K562 (cell line): ENCODE measurements around the gene HSF2BP. TPM values are rescaled to one million over a fixed set of nuclear protein-coding genes. Genes with fewer than 3 reads are reported as not detected.

Experiments
- ATAC-seq: fragments of 200-7000 bp; cut with Tn5 transposase; 3 replicates; pipeline ENCODE4 v1.9.1; 2020; ENCODE audit warnings: moderate library complexity
- BruUV-seq: library from RNA; stranded (reverse); fragments of 400-500 nt; replicated peaks from 2 replicates; lab custom pipeline; 2021; lab: Mats Ljungman, UMichigan
- CTCF ChIA-PET: fragments of 300-600 bp; formaldehyde crosslinking; extraction: SDS; loops from one replicate; lab custom pipeline; 2021; ENCODE audit warnings: low intra/inter-chr PET ratio; lab: Yijun Ruan, JAX
- POLR2A ChIA-PET: fragments of 300-600, 350-650 bp; sonication (Branson Sonifier 250); formaldehyde crosslinking; extraction: SDS; loops from one replicate; lab custom pipeline; 2021; ENCODE audit warnings: antibody characterized with exemption, inconsistent platforms; lab: Yijun Ruan, JAX
- DNase-seq, 4 experiments: peaks; one replicate each; pipeline versions ENCODE4 v3.0.0 to v3.0.0-alpha.2; 2011 to 2018; ENCODE audit warnings: low spot score in 3 of 4, mixed read lengths in 3 of 4; ENCODE audit errors: extremely low read depth in 1 of 4
- FAIRE-seq: peaks from 2 replicates; lab custom pipeline; 2011; peaks lifted over from hg19 to GRCh38; lab: Jason Lieb, UNC
- H2AFZ ChIP-seq: 2 replicates; pipeline ENCODE4 v1.6.0; 2011; ENCODE audit warnings: low read depth, low read length, control low read depth, inconsistent platforms
- H3K27ac ChIP-seq: fragments of 200-600 bp; 3 replicates; pipeline ENCODE4 v1.8.0; 2011; ENCODE audit warnings: low read depth, mild to moderate bottlenecking, control low read depth, inconsistent platforms, low read length, moderate library complexity, mixed read lengths; ENCODE audit errors: extremely low read depth
- H3K27me3 ChIP-seq, 2 experiments: fragments of 300-600 bp in 1 of 2; 2 replicates in 1 of 2; 3 replicates in 1 of 2; pipeline versions ENCODE4 v1.6.0 to v1.8.0; 2011; ENCODE audit warnings: inconsistent platforms in 2 of 2, low read length in 2 of 2, mild to moderate bottlenecking in 1 of 2, mixed read lengths in 1 of 2, moderate library complexity in 1 of 2; ENCODE audit not compliant: control insufficient read depth in 2 of 2, insufficient read depth in 2 of 2
- H3K36me3 ChIP-seq: fragments of 300-600 bp; 3 replicates; pipeline ENCODE4 v1.8.0; 2011; ENCODE audit warnings: mild to moderate bottlenecking, low read length, inconsistent platforms; ENCODE audit not compliant: control insufficient read depth, insufficient read depth
- H3K4me1 ChIP-seq, 2 experiments: fragments of 200-600 bp in 1 of 2; replicated peaks in 1 of 2; 2 replicates in 1 of 2; 3 replicates in 1 of 2; pipeline versions ENCODE4 v1.5.1 to v1.8.0; 2011; ENCODE audit warnings: inconsistent platforms in 2 of 2, low read length in 2 of 2, mild to moderate bottlenecking in 1 of 2, mixed read lengths in 1 of 2, moderate library complexity in 1 of 2; ENCODE audit not compliant: control insufficient read depth in 2 of 2, insufficient read depth in 2 of 2
- H3K4me2 ChIP-seq: 2 replicates; pipeline ENCODE4 v1.6.1; 2011; ENCODE audit warnings: low read length, control low read depth, inconsistent platforms, mixed read lengths; ENCODE audit not compliant: insufficient read depth
- H3K4me3 ChIP-seq: fragments of 200-600 bp; sonication (generic), shearing (Covaris generic); 2 replicates; pipeline ENCODE4 v1.5.1; 2016; ENCODE audit warnings: control low read depth, inconsistent platforms
- H3K79me2 ChIP-seq: fragments of 200-600 bp; 3 replicates; pipeline ENCODE4 v1.8.0; 2011; ENCODE audit warnings: low read length, inconsistent platforms; ENCODE audit not compliant: control insufficient read depth, insufficient read depth
- H3K9ac ChIP-seq, 2 experiments: 2 replicates each; pipeline versions ENCODE4 v1.6.0 to v1.6.1; 2011; ENCODE audit warnings: low read depth in 2 of 2, low read length in 2 of 2, control low read depth in 1 of 2, inconsistent platforms in 1 of 2, mild to moderate bottlenecking in 1 of 2, mixed read lengths in 1 of 2; ENCODE audit not compliant: insufficient read depth in 1 of 2
- H3K9me1 ChIP-seq: one replicate; pipeline ENCODE4 v1.6.0; 2011; ENCODE audit warnings: inconsistent platforms, mild to moderate bottlenecking, low read length, moderate library complexity; ENCODE audit not compliant: control insufficient read depth, insufficient read depth
- H3K9me3 ChIP-seq: replicated peaks from 2 replicates; pipeline ENCODE4 v1.5.1; 2011; ENCODE audit warnings: low read depth, low read length, inconsistent platforms; ENCODE audit not compliant: control insufficient read depth, insufficient read depth
- H4K20me1 ChIP-seq: replicated peaks from 2 replicates; pipeline ENCODE4 v1.6.1; 2011; ENCODE audit warnings: low read length, inconsistent platforms, mixed read lengths; ENCODE audit not compliant: control insufficient read depth, insufficient read depth
- ASH1L ChIP-seq: fragments of 450-650 bp; IDR thresholded peaks from 2 replicates; pipeline ENCODE4 v1.6.1; 2018; ENCODE audit warnings: borderline replicate concordance, mild to moderate bottlenecking, low read depth; ENCODE audit not compliant: partially characterized antibody
- CC2D1A ChIP-seq: fragments of 450-650 bp; IDR thresholded peaks from 2 replicates; pipeline ENCODE4 v1.6.1; 2017; ENCODE audit warnings: mild to moderate bottlenecking
- GTF2E2 ChIP-seq: fragments of 200-800 bp; sonication (Bioruptor generic); IDR thresholded peaks from 2 replicates; pipeline ENCODE4 v1.6.1; 2016; ENCODE audit warnings: missing genetic modification characterization, missing compliant biosample characterization
- HDAC2 ChIP-seq: fragments of 450-650 bp; IDR thresholded peaks from 2 replicates; pipeline ENCODE4 v1.6.1; 2016; ENCODE audit warnings: mild to moderate bottlenecking
- MEF2D ChIP-seq: conservative IDR thresholded peaks from 2 replicates; pipeline ENCODE4 v1.6.1; 2016; ENCODE audit warnings: low read depth, missing genetic modification characterization, missing compliant biosample characterization
- NFRKB ChIP-seq: fragments of 450-650 bp; IDR thresholded peaks from 2 replicates; pipeline ENCODE4 v1.6.1; 2016; ENCODE audit warnings: low read depth
- RBM39 ChIP-seq: fragments of 200-400 bp; formaldehyde crosslinking; optimal IDR thresholded peaks from 2 replicates; pipeline ENCODE3; 2018; ENCODE audit warnings: low read depth, low read length
- RERE ChIP-seq: sonication (generic); formaldehyde crosslinking; IDR thresholded peaks from 2 replicates; pipeline ENCODE4 v1.8.0; 2023; ENCODE audit warnings: missing genetic modification reagents, mild to moderate bottlenecking, borderline replicate concordance
- RHOXF2B ChIP-seq: fragments of 250-450 bp; sonication (Bioruptor Pico); conservative IDR thresholded peaks from 2 replicates; pipeline ENCODE4 v1.5.1; 2021
- SAFB ChIP-seq: fragments of 200-400 bp; formaldehyde crosslinking; IDR thresholded peaks from 2 replicates; pipeline ENCODE4 v1.6.1; 2017; ENCODE audit warnings: low read depth, low read length, borderline replicate concordance
- TAF9B ChIP-seq: fragments of 450-650 bp; IDR thresholded peaks from 2 replicates; pipeline ENCODE4 v1.6.1; 2018; ENCODE audit warnings: mild to moderate bottlenecking; ENCODE audit not compliant: partially characterized antibody
- ZC3H4 ChIP-seq: sonication (generic); formaldehyde crosslinking; IDR thresholded peaks from 2 replicates; pipeline ENCODE4 v1.9.0; 2021; ENCODE audit warnings: missing genetic modification reagents, borderline replicate concordance
- ZKSCAN8 ChIP-seq: fragments of 200-800 bp; sonication (Bioruptor generic); IDR thresholded peaks from 2 replicates; pipeline ENCODE4 v1.6.1; 2016; ENCODE audit warnings: missing genetic modification characterization, missing compliant biosample characterization
- ZNF175 ChIP-seq: fragments of 200-800 bp; sonication (Bioruptor generic); IDR thresholded peaks from 2 replicates; pipeline ENCODE4 v1.6.1; 2016; ENCODE audit warnings: low read depth, mild to moderate bottlenecking, missing genetic modification characterization, missing compliant biosample characterization
- ZNF197 ChIP-seq: fragments of 200-800 bp; sonication (Bioruptor generic); IDR thresholded peaks from 2 replicates; pipeline ENCODE4 v1.6.1; 2016; ENCODE audit warnings: low read depth, missing genetic modification characterization, missing compliant biosample characterization
- ZNF830 ChIP-seq: fragments of 250-450 bp; sonication (Bioruptor Pico); IDR thresholded peaks from 2 replicates; pipeline ENCODE4 v1.5.0; 2021; ENCODE audit warnings: mild to moderate bottlenecking
- WGBS: fragments of 100-300 bp; shearing (Covaris generic); methylation state at CpG from one replicate; pipeline ENCODE4 v1.1.6; 2016; ENCODE audit warnings: low coverage, mixed read lengths; ENCODE audit not compliant: insufficient coverage; ENCODE audit errors: missing lambda C conversion rate; 5-methylcytosine and 5-hydroxymethylcytosine counted together
- in situ Hi-C: fragments of 300-500 bp; cut with MboI; formaldehyde crosslinking; loops from 4 replicates; pipeline ENCODE4 v1.15.0; 2018; ENCODE audit warnings: inconsistent platforms, mixed read lengths
- intact Hi-C: fragments of 100-400 bp; cut with micrococcal nuclease; formaldehyde crosslinking; loops from 2 replicates; pipeline ENCODE4 v1.14.2; 2022
- polyA plus RNA-seq, 8 experiments: library from polyadenylated mRNA; depleted of rRNA in 4 of 8; stranded (reverse) in 5 of 8; unstranded in 3 of 8; fragments of >200 nt; fragmentation: Nextera tagmentation in 2 of 8; fragmentation: Illumina TruSeq in 1 of 8; extraction: Ambion mirVana in 2 of 8; extraction: Trizol in 1 of 8; gene quantifications; 2 replicates each; pipeline versions ENCODE4 v1.2.1 to v1.2.3, GENCODE V29; 2011 to 2014; ENCODE audit warnings: inconsistent platforms in 1 of 8, missing spikeins in 1 of 8
- total RNA-seq, 7 experiments: library from RNA; depleted of rRNA in 6 of 7; stranded (reverse); fragments of >200 nt in 6 of 7; fragmentation: Illumina TruSeq in 2 of 7; extraction: Trizol in 2 of 7; gene quantifications; 2 replicates each; pipeline versions ENCODE4 v1.2.1 to v1.2.3, GENCODE V29; 2011 to 2021; ENCODE audit warnings: low replicate concordance in 1 of 7
- TF ChIP-seq, protein P1 (sequence below), 2 experiments: fragments of 450-650 bp in 1 of 2; sonication (generic) in 1 of 2; formaldehyde crosslinking; conservative IDR thresholded peaks; 2 replicates each; pipeline versions ENCODE4 v1.4.0 to v1.8.1; 2020 to 2022; ENCODE audit warnings: mild to moderate bottlenecking in 1 of 2, missing genetic modification reagents in 1 of 2

The HSF2BP gene
- total and polyA plus RNA-seq, 9 of the 15 experiments (the other 6 are each of a cell fraction or from before 2014, with no cell fraction given), result 0.04 to 0.57 (median 0.20) TPM; not detected in 2

- no TSS peak for BruUV-seq
- intact Hi-C loops, result loop anchor here (5.0 kb wide), 1 partner anchor 724 kb away; no protein-coding TSS in a partner anchor
- TF ChIP-seq RERE (no peak), ZNF830 (CRISPR knock-in tag) (no peak), ZNF197 (CRISPR knock-in tag) (no peak), ASH1L (no peak), RHOXF2B (CRISPR knock-in tag) (no peak), SAFB (no peak), ZC3H4 (no peak), TAF9B (no peak), HDAC2 (peak; percentile 53; the same call in 1 of the 2 replicates), ZNF175 (no peak), NFRKB (no peak), CC2D1A (peak; percentile 79), MEF2D (no peak), GTF2E2 (tag) (no peak), RBM39 (no peak), ZKSCAN8 (CRISPR knock-in tag) (peak; percentile 97)
- TF ChIP-seq, protein P1, sequence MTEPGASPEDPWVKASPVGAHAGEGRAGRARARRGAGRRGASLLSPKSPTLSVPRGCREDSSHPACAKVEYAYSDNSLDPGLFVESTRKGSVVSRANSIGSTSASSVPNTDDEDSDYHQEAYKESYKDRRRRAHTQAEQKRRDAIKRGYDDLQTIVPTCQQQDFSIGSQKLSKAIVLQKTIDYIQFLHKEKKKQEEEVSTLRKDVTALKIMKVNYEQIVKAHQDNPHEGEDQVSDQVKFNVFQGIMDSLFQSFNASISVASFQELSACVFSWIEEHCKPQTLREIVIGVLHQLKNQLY (CRISPR knock-in tag; conservative IDR thresholded peaks at IDR 0.05), result no peak
Measured at GRCh38 chr21:43646550-43647260, 12.6 kb downstream of the HSF2BP start.

More at GRCh38 chr21:43646550-43647260, 12.6 kb downstream of the HSF2BP start:
- peak; percentile 93 to 96 (median 95) for DNase-seq
- POLR2A ChIA-PET, result interaction anchor here (1.2 kb wide), 1 partner anchor 368 kb away, joined by 3 read pairs; no protein-coding TSS in a partner anchor
- H3K9me1 ChIP-seq, result no peaks in the 10 kb centered on the region
- in situ Hi-C loops, result loop anchor here (25.0 kb wide), 1 partner anchor 484 kb away; the partner anchor contains the start of gene CRYAA
- CTCF ChIA-PET, result interaction anchor here (0.5 to 0.7 kb wide), 4 partner anchors 291 to 1107 kb away, joined by 3 read pairs; no protein-coding TSS in a partner anchor
- H2AFZ ChIP-seq, result no peak overlapping the region
- H4K20me1 ChIP-seq, result no peaks in the 10 kb centered on the region
- no peak overlapping the region for H3K27ac ChIP-seq
- H3K9me3 ChIP-seq, result no peaks in the 10 kb centered on the region
- no peak overlapping the region for H3K9ac ChIP-seq
- H3K79me2 ChIP-seq, result no peaks in the 10 kb centered on the region
- H3K4me3 ChIP-seq, result no peak overlapping the region
- H3K4me2 ChIP-seq, result no peak overlapping the region
- H3K36me3 ChIP-seq, result no peaks in the 10 kb centered on the region
- ATAC-seq, result peak; percentile 97
- peaks cover 11 to 21% of the 10 kb centered on the region in 2 experiments for H3K27me3 ChIP-seq
- WGBS, result 11% methylated on average over 7 of the region's 7 CpGs
- peak; percentile 100 for FAIRE-seq
- H3K4me1 ChIP-seq, result peaks cover 0 to 10% of the 10 kb centered on the region in 2 experiments; a peak in 2 of 5 replicates
